ENCODE measurements around the gene ERCC5. TPM values are rescaled to one million over a fixed set of nuclear protein-coding genes. Genes with fewer than 3 reads are reported as not detected.
A peak's percentile ranks its signal among the peaks of the same experiment; 100 is the strongest.

The ERCC5 gene
- total and polyA plus RNA-seq, 2 of the 8 experiments (the other 6 are each of a cell fraction or from before 2014, with no cell fraction given), result 3.8 to 24.4 TPM

DNA sequence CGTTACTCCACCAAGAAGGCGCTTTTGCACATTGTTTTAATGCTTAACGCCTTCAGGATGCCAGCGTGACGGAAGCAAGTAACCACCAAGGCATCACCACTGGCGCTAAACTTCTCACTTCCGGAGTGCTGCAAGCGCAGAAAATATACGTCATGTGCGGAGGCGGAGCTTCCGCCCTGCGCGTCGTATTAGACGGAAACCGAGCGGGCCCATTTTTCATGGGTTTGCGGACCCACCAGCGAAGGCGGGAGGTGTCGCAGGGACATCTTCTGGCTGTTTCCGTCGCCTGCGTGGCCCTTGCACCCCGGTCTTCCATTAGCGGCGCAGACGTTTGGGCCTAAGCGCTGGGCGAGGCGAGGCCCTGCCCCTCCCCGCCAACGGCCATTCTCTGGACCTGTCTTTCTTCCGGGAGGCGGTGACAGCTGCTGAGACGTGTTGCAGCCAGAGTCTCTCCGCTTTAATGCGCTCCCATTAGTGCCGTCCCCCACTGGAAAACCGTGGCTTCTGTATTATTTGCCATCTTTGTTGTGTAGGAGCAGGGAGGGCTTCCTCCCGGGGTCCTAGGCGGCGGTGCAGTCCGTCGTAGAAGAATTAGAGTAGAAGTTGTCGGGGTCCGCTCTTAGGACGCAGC, at the start of gene ERCC5 (continued):
- no peak for TF ChIP-seq CEBPB (IDR thresholded peaks at IDR 0.05; ENCODE audit: low read depth, low read length)
- TF ChIP-seq, protein P1, sequence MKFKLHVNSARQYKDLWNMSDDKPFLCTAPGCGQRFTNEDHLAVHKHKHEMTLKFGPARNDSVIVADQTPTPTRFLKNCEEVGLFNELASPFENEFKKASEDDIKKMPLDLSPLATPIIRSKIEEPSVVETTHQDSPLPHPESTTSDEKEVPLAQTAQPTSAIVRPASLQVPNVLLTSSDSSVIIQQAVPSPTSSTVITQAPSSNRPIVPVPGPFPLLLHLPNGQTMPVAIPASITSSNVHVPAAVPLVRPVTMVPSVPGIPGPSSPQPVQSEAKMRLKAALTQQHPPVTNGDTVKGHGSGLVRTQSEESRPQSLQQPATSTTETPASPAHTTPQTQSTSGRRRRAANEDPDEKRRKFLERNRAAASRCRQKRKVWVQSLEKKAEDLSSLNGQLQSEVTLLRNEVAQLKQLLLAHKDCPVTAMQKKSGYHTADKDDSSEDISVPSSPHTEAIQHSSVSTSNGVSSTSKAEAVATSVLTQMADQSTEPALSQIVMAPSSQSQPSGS (IDR thresholded peaks at IDR 0.05; ENCODE audit: low read length), result no peak
- TF ChIP-seq KDM5A (IDR thresholded peaks at IDR 0.05; ENCODE audit: low read length), result peak; percentile 67; the same call in 1 of the 2 replicates
- TF ChIP-seq CHD1 (IDR thresholded peaks at IDR 0.05; ENCODE audit: low read depth, low read length), result no peak
- peak; percentile 33; the same call in 1 of the 2 replicates for TF ChIP-seq RBBP5 (IDR thresholded peaks at IDR 0.05; ENCODE audit: borderline replicate concordance, low read depth, low read length)
- TF ChIP-seq, protein P2, sequence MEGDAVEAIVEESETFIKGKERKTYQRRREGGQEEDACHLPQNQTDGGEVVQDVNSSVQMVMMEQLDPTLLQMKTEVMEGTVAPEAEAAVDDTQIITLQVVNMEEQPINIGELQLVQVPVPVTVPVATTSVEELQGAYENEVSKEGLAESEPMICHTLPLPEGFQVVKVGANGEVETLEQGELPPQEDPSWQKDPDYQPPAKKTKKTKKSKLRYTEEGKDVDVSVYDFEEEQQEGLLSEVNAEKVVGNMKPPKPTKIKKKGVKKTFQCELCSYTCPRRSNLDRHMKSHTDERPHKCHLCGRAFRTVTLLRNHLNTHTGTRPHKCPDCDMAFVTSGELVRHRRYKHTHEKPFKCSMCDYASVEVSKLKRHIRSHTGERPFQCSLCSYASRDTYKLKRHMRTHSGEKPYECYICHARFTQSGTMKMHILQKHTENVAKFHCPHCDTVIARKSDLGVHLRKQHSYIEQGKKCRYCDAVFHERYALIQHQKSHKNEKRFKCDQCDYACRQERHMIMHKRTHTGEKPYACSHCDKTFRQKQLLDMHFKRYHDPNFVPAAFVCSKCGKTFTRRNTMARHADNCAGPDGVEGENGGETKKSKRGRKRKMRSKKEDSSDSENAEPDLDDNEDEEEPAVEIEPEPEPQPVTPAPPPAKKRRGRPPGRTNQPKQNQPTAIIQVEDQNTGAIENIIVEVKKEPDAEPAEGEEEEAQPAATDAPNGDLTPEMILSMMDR (IDR thresholded peaks at IDR 0.05; ENCODE audit: control extremely low read depth in 1 of 3, insufficient read depth in 1 of 3, low read depth in 1 of 3, low read length in 3 of 3), result peak in 1 of 3 experiments; percentile 1; a peak in 1 of 4 replicates
- 0 out of 2 replicates have a peak, but pooled peaks have one; percentile 18 for TF ChIP-seq BRCA1 (IDR thresholded peaks at IDR 0.05; ENCODE audit: low read depth, low read length)
- no peak for TF ChIP-seq RXRA (IDR thresholded peaks at IDR 0.05; ENCODE audit: insufficient read depth, low read depth, low read length)
- TF ChIP-seq BCL11A (IDR thresholded peaks at IDR 0.05; ENCODE audit: low read depth in 2 of 2, low read length in 2 of 2), result no peak
- TF ChIP-seq CBX8 (IDR thresholded peaks at IDR 0.05; ENCODE audit: borderline replicate concordance, low read depth, low read length), result no peak
- TF ChIP-seq ZNF274 (IDR thresholded peaks at IDR 0.05; ENCODE audit: borderline replicate concordance, extremely low read depth, low read length), result no peak
- TF ChIP-seq EZH2 (IDR thresholded peaks at IDR 0.05; ENCODE audit: low read depth, low read length, severe bottlenecking), result no peak
- TF ChIP-seq MAFK (IDR thresholded peaks at IDR 0.05; ENCODE audit: low read depth, low read length), result no peak
- no peak for TF ChIP-seq RFX5 (IDR thresholded peaks at IDR 0.05; ENCODE audit: borderline replicate concordance, low read depth, low read length)
- TF ChIP-seq USF2 (IDR thresholded peaks at IDR 0.05; ENCODE audit: low read length), result no peak
- no peak for TF ChIP-seq JUND (IDR thresholded peaks at IDR 0.05; ENCODE audit: low read length)
- peak; percentile 91 for TF ChIP-seq TAF1 (IDR thresholded peaks at IDR 0.05; ENCODE audit: low read depth, low read length)
- peak; percentile 11 to 97; a peak in 2 of 4 replicates for TF ChIP-seq HDAC2 (IDR thresholded peaks at IDR 0.05; ENCODE audit: borderline replicate concordance in 1 of 2, low read depth in 2 of 2, low read length in 2 of 2)
- TF ChIP-seq SUZ12 (IDR thresholded peaks at IDR 0.05; ENCODE audit: low read length), result no peak
